ENCODE measurements around the gene NCOR1.
"Not testable (repeated sequence)": the region's sequence is repeated elsewhere in the genome, so short reads cannot be mapped to it uniquely, and the experiment has no call there.

The NCOR1 gene

DNA sequence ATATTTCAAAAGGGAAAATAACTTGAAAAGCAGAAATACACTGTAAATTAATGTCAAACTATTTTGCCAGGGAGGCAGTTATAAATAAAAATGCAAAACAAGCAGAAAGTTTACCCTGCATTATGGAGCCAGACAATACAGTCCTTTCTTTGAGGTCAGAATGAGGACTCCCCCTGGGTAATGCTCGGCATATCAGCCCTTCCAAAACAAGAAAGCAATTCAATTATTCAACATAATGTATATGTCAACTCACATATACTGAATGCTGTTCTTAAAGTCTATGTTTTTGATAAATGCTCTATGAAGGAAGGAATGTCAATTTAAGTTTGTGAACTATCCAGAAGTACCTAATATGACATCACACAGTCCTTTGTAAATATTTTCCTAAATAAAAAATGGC, 143.3 kb downstream of the NCOR1 start:
- ATAC-seq (no peak), DNase-seq (no peak)
- Mint-ChIP-seq H3K4me3 (no peak overlapping the region), H3K4me1 (peaks cover 6% of the 10 kb centered on the region), H3K27ac (no peak overlapping the region), H3K27me3 (no peaks in the 10 kb centered on the region), H3K36me3 (ENCODE audit: low read depth) (peaks cover 53% of the 10 kb centered on the region), H3K9me3 (no peaks in the 10 kb centered on the region)

- Mint-ChIP-seq H3K36me3 (ENCODE audit: low read depth) (peaks cover 53% of the 10 kb centered on the region), H3K27ac (peak overlapping the region; percentile 8), H3K4me3 (no peak overlapping the region), H3K27me3 (no peaks in the 10 kb centered on the region), H3K9me3 (no peaks in the 10 kb centered on the region), H3K4me1 (peaks cover 6% of the 10 kb centered on the region)
- ATAC-seq (no peak), DNase-seq (no peak)
Measured at GRCh38 chr17:16068323-16068722, 147.0 kb downstream of the NCOR1 start.

DNA sequence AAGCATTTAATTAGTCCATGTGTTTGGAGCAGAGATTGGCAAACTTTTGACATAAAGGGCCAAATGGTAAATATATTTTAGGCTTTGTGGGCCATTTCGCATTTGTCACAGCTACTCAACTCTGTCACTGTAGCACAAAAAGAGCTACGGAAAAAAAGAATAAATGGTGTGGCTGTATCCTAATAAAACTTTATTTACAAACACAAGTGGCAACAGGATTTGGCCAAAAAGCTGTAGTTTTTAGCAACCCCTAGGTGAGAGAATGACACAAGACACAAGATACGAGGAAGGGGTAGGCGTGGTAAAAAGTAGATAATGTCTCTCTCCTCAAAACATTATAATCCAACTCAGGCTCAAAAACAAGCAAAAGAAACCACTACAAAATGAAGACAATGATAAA, 149.2 kb downstream of the NCOR1 start:
- Mint-ChIP-seq H3K4me3 (no peak overlapping the region), H3K36me3 (ENCODE audit: low read depth) (peaks cover 62% of the 10 kb centered on the region), H3K27ac (no peak overlapping the region), H3K4me1 (peaks cover 6% of the 10 kb centered on the region), H3K9me3 (no peaks in the 10 kb centered on the region), H3K27me3 (no peaks in the 10 kb centered on the region)
- ATAC-seq (no peak), DNase-seq (no peak)

- H3K36me3 Mint-ChIP-seq (ENCODE audit: low read depth), result peaks cover 49% of the 10 kb centered on the region
- no peaks in the 10 kb centered on the region for H3K9me3 Mint-ChIP-seq
- H3K4me3 Mint-ChIP-seq, result no peak overlapping the region
- H3K27ac Mint-ChIP-seq, result no peak overlapping the region
- no peaks in the 10 kb centered on the region for H3K27me3 Mint-ChIP-seq
- H3K4me1 Mint-ChIP-seq, result no peaks in the 10 kb centered on the region
- DNase-seq, result no peak
- no peak for ATAC-seq
Measured at GRCh38 chr17:16061631-16062030, 153.7 kb downstream of the NCOR1 start.

DNA sequence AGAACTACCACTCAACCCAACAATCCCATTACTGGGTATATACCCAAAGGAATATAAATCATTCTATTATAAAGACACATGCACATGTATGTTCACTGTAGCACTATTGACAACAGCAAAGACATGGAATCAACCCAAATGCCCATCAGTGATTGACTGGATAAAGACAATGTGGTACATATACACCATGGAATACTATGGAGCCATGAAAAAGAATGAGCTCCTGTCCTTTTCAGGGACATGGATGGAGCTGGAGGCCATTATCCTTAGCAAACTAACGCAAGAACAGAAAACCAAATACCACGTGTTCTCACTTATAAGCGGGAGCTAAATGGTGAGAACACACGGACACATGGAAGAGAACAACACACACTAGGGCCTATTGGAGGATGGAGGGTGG, 160.2 kb downstream of the NCOR1 start:
- not testable (repeated sequence) for H3K27ac Mint-ChIP-seq, H3K27me3 Mint-ChIP-seq, H3K9me3 Mint-ChIP-seq, H3K4me3 Mint-ChIP-seq, DNase-seq, ATAC-seq, H3K4me1 Mint-ChIP-seq
- H3K36me3 Mint-ChIP-seq (ENCODE audit: low read depth), result peaks cover 63% of the 10 kb centered on the region

GRCh38 chr17:16052486-16052885, 162.8 kb downstream of the NCOR1 start:
- Mint-ChIP-seq H3K4me3 (no peak overlapping the region), H3K4me1 (no peaks in the 10 kb centered on the region), H3K27ac (no peak overlapping the region), H3K27me3 (no peaks in the 10 kb centered on the region), H3K9me3 (no peaks in the 10 kb centered on the region), H3K36me3 (ENCODE audit: low read depth) (peaks cover 57% of the 10 kb centered on the region)
- no peak for ATAC-seq
- DNase-seq, result no peak

DNA sequence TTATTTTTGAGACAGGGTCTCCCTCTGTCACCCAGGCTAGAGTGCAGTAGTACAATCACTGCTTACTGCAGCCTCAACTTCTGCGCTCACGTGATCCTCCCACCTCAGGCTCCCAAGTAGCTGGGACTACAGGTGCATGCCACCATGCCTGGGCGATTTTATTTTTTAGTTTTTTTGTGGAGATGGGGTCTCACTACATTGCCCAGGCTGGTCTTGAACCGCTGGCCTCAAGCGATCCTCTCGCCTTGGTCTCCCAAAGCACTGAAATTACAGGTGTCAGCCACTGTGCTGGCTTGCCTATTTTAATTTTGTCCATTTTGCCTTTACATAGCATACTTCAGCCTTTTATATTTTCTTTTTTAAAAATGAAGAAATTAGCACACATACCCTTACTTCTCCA, 164.5 kb downstream of the NCOR1 start:
- peaks cover 61% of the 10 kb centered on the region for H3K36me3 Mint-ChIP-seq (ENCODE audit: low read depth)
- H3K9me3 Mint-ChIP-seq, result no peaks in the 10 kb centered on the region
- ATAC-seq (no peak), DNase-seq (no peak)
- H3K4me1 Mint-ChIP-seq, result no peaks in the 10 kb centered on the region
- no peak overlapping the region for H3K4me3 Mint-ChIP-seq
- no peaks in the 10 kb centered on the region for H3K27me3 Mint-ChIP-seq
- peak overlapping the region; percentile 17 for H3K27ac Mint-ChIP-seq

GRCh38 chr17:16048811-16049449, 166.4 kb downstream of the NCOR1 start:
- DNase-seq (no peak), ATAC-seq (no peak)
- H3K27ac Mint-ChIP-seq, result no peak overlapping the region
- H3K4me3 Mint-ChIP-seq, result no peak overlapping the region
- H3K4me1 Mint-ChIP-seq, result no peaks in the 10 kb centered on the region
- H3K9me3 Mint-ChIP-seq, result no peaks in the 10 kb centered on the region
- H3K36me3 Mint-ChIP-seq (ENCODE audit: low read depth), result peaks cover 56% of the 10 kb centered on the region
- no peaks in the 10 kb centered on the region for H3K27me3 Mint-ChIP-seq

DNA sequence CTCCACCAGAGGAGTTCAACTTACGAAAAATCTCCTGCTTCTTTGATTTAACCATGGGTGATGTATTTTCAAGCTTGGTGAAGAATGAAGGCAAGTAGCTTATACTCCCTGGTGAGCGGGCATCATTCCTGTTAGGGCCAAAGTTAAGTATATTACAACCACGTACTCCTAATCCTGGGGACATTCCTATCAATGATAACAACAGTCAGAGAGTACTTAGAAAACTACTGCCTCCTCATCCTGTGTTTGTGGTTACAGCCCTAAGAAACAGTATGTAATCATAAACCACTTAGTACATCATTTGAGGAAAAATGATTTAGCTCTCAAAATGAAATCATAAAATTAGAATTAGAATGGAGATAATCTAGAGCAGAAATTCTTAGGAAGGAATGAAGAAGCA, 168.4 kb downstream of the NCOR1 start:
- no peak overlapping the region for H3K4me3 Mint-ChIP-seq
- H3K27ac Mint-ChIP-seq, result no peak overlapping the region
- DNase-seq (no peak), ATAC-seq (no peak)
- H3K36me3 Mint-ChIP-seq (ENCODE audit: low read depth), result peaks cover 53% of the 10 kb centered on the region
- H3K27me3 Mint-ChIP-seq, result no peaks in the 10 kb centered on the region
- no peaks in the 10 kb centered on the region for H3K4me1 Mint-ChIP-seq
- no peaks in the 10 kb centered on the region for H3K9me3 Mint-ChIP-seq

DNA sequence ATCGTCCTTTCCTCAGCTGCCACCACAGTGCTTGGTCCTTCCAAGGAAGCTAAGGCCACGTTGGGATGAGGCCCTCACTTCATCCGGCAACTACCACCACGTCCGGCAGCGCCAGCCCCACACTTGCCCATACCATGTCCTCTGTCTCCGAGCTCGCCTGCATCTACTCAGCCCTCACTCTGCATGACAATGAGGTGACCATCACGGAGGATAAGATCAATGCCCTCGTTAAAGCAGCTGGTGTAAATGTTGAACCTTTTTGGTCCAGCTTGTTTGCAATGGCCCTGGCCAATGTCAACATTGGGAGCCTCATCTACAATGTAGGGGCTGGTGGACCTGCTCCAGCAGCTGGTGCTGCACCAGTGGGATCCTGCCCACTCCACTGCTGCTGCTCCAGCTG, 170.8 kb downstream of the NCOR1 start:
- Mint-ChIP-seq H3K27ac (no peak overlapping the region), H3K36me3 (ENCODE audit: low read depth) (peaks cover 56% of the 10 kb centered on the region), H3K9me3 (no peaks in the 10 kb centered on the region), H3K27me3 (no peaks in the 10 kb centered on the region), H3K4me1 (no peaks in the 10 kb centered on the region), H3K4me3 (no peak overlapping the region)
- DNase-seq, result no peak
- no peak for ATAC-seq

- ATAC-seq (no peak), DNase-seq (no peak)
- Mint-ChIP-seq H3K4me1 (peaks cover 10% of the 10 kb centered on the region), H3K36me3 (ENCODE audit: low read depth) (peaks cover 63% of the 10 kb centered on the region), H3K27me3 (no peaks in the 10 kb centered on the region), H3K27ac (no peak overlapping the region), H3K4me3 (no peak overlapping the region), H3K9me3 (no peaks in the 10 kb centered on the region)
Measured at GRCh38 chr17:16040710-16041251, 174.6 kb downstream of the NCOR1 start.

DNA sequence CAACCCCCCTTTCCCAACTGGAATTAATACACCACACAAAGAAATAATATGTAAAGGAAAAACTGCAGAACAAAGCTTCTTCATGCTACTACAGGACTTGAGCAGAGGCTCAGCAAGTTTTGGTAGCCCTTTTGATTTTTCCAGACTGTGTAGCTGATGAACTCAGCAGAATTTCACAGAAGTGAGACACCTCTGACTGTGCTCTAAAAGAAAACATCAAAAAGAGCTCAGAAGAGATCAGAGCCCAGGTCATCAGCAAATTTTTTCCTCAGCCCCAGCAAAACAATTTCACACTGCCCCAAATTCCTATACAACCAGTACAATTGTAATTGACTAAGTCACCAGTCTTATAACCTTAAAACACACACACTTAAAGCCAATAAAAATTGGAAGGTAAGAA, 177.7 kb downstream of the NCOR1 start:
- H3K4me3 Mint-ChIP-seq, result no peak overlapping the region
- H3K36me3 Mint-ChIP-seq (ENCODE audit: low read depth), result peaks cover 67% of the 10 kb centered on the region
- H3K27me3 Mint-ChIP-seq, result no peaks in the 10 kb centered on the region
- H3K9me3 Mint-ChIP-seq, result no peaks in the 10 kb centered on the region
- H3K27ac Mint-ChIP-seq, result peak overlapping the region; percentile 39
- peaks cover 10% of the 10 kb centered on the region for H3K4me1 Mint-ChIP-seq
- DNase-seq (no peak), ATAC-seq (no peak)

DNA sequence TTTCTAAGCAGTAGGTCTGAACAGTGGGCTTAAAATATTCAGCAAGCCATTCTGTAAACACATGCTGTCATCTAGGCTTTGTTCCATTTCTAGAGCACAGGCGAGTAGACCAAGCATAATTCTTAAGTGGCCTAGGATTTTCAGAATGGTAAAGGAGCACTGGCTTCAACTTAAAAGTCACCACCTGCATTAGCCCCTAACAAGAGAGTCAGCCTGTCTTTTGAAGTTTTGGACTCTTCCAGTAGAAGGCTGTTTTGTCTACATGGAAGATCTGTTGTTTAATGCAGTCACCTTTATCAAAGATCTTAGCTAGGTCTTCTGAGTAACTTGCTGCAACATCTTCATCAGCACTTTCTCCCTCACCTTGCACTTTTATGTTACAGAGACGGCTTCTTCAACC, 179.1 kb downstream of the NCOR1 start:
- Mint-ChIP-seq H3K27me3 (no peaks in the 10 kb centered on the region), H3K9me3 (no peaks in the 10 kb centered on the region), H3K36me3 (ENCODE audit: low read depth) (peaks cover 72% of the 10 kb centered on the region), H3K4me3 (no peak overlapping the region), H3K4me1 (peaks cover 10% of the 10 kb centered on the region), H3K27ac (peak overlapping the region; percentile 39)
- ATAC-seq (no peak), DNase-seq (no peak)

- H3K9me3 Mint-ChIP-seq, result no peaks in the 10 kb centered on the region
- no peaks in the 10 kb centered on the region for H3K27me3 Mint-ChIP-seq
- peak overlapping the region; percentile 14 for H3K27ac Mint-ChIP-seq
- no peak overlapping the region for H3K4me3 Mint-ChIP-seq
- H3K36me3 Mint-ChIP-seq (ENCODE audit: low read depth), result peaks cover 81% of the 10 kb centered on the region
- no peak for DNase-seq
- no peak for ATAC-seq
- peaks cover 24% of the 10 kb centered on the region for H3K4me1 Mint-ChIP-seq
Measured at GRCh38 chr17:16033729-16034349, 181.5 kb downstream of the NCOR1 start.

DNA sequence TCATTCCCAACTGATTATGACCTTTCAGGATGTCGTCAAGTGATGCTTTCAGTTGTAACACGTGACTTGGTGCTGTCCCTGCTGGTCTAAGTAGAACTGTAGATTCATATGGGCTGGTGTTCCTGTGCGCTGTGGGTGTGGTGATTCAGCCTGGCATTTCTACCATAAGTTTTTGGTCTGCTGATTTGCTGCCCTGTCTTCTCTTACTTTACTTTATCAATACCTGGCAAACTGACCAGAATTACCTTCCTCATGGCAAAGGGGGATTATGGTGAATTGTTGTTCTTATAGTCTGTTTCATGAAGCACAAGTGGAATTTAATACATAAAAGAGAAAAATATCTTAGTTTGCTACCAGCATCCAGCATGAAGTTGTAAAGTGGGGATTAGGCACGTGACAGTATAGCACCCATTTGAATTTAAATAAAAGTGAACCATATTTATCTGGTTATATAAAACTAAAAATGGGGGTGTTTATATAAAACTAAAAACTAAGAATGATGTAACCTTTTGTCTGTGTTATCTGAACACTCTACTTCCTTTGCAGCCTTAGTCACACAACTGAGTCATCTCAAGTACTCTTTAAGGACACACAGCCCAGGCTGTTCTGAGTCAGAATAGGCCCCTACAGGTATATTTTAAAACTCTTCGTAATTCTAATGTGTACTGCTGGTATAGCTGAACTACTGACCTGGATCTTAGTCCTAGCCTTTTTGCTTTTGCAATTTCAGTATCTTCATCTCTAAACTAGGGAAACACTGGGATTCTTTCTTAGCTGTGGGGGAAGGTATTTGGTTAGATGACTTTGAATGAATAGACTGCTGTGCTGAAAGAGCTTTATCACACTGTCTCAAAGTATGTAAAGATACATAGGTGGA, 187.4 kb downstream of the NCOR1 start:
- Mint-ChIP-seq H3K9me3 (no peaks in the 10 kb centered on the region), H3K27me3 (no peaks in the 10 kb centered on the region), H3K4me1 (peaks cover 49% of the 10 kb centered on the region), H3K4me3 (peak overlapping the region; percentile 73), H3K36me3 (ENCODE audit: low read depth) (peaks cover 85% of the 10 kb centered on the region), H3K27ac (peak overlapping the region; percentile 96)
- peak; percentile 56 for DNase-seq
- ATAC-seq, result peak; percentile 99
